ENCODE measurements around the gene CASTOR1.
A peak's percentile ranks its signal among the peaks of the same experiment; 100 is the strongest.

Gene CASTOR1

GRCh38 chr22:30284666-30285065 lies 4.6 kb downstream of the CASTOR1 start:
- DNase-seq (ENCODE audit: low read depth), result no peak

GRCh38 chr22:30284172-30284571 lies 5.1 kb downstream of the CASTOR1 start:
- DNase-seq (ENCODE audit: low read depth), result no peak

- DNase-seq (ENCODE audit: low read depth), result no peak
Measured at GRCh38 chr22:30283342-30283741, 6.0 kb downstream of the CASTOR1 start.

GRCh38 chr22:30282616-30283046 lies 6.7 kb downstream of the CASTOR1 start:
- DNase-seq (ENCODE audit: low read depth), result no peak

- peak; percentile 33 for DNase-seq (ENCODE audit: low read depth)
Measured at GRCh38 chr22:30280505-30280904, 8.8 kb downstream of the CASTOR1 start.

GRCh38 chr22:30279932-30280331 lies 9.4 kb downstream of the CASTOR1 start:
- DNase-seq (ENCODE audit: low read depth), result no peak

GRCh38 chr22:30279046-30279788 lies 10.1 kb downstream of the CASTOR1 start:
- no peak for DNase-seq (ENCODE audit: low read depth)

GRCh38 chr22:30277547-30278344 lies 11.6 kb downstream of the CASTOR1 start:
- DNase-seq (ENCODE audit: low read depth), result peak; percentile 69

GRCh38 chr22:30276039-30276438 lies 13.3 kb downstream of the CASTOR1 start:
- DNase-seq (ENCODE audit: low read depth), result no peak

GRCh38 chr22:30275625-30276024 lies 13.7 kb downstream of the CASTOR1 start:
- DNase-seq (ENCODE audit: low read depth), result no peak

- DNase-seq (ENCODE audit: low read depth), result no peak
Measured at GRCh38 chr22:30274437-30274812, 14.9 kb downstream of the CASTOR1 start.

- DNase-seq (ENCODE audit: low read depth), result no peak
Measured at GRCh38 chr22:30273711-30274436, 15.4 kb downstream of the CASTOR1 start.

- no peak for DNase-seq (ENCODE audit: low read depth)
Measured at GRCh38 chr22:30272781-30273601, 16.3 kb downstream of the CASTOR1 start.

GRCh38 chr22:30270832-30271231 lies 18.5 kb downstream of the CASTOR1 start:
- DNase-seq (ENCODE audit: low read depth), result peak; percentile 45

- DNase-seq (ENCODE audit: low read depth), result no peak
Measured at GRCh38 chr22:30268331-30268730, 21.0 kb downstream of the CASTOR1 start.

- DNase-seq (ENCODE audit: low read depth), result no peak
Measured at GRCh38 chr22:30267382-30268302, 21.7 kb downstream of the CASTOR1 start.

GRCh38 chr22:30266445-30267381 lies 22.6 kb downstream of the CASTOR1 start, which contains the start of gene OSM:
TSS of gene OSM (minus strand) at chr22:30266851. CDS start at chr22:30266799, 52 bp downstream.
- no peak for DNase-seq (ENCODE audit: low read depth)

GRCh38 chr22:30265823-30266444 lies 23.4 kb downstream of the CASTOR1 start:
- DNase-seq (ENCODE audit: low read depth), result no peak

- no peak for DNase-seq (ENCODE audit: low read depth)
Measured at GRCh38 chr22:30265131-30265720, 24.1 kb downstream of the CASTOR1 start.

All from ELR (cell line).